Panc1 (cell line): Measurements from ENCODE around the gene DPEP2NB. TPM values are rescaled to one million over a fixed set of nuclear protein-coding genes. Genes with fewer than 3 reads are reported as not detected.

Experiments used
- ATAC-seq: fragments of 200-7000 bp; cut with Tn5 transposase; 2 replicates; pipeline ENCODE4 v1.9.1; 2020; ENCODE audit warnings: mild to moderate bottlenecking, moderate library complexity
- BruUV-seq: library from RNA; stranded (reverse); fragments of 400-500 nt; replicated peaks from 2 replicates; lab custom pipeline; 2021; lab: Mats Ljungman, UMichigan
- CTCF ChIA-PET: fragments of 300-600 bp; sonication (Branson Sonifier 250); formaldehyde crosslinking; loops from one replicate; lab custom pipeline; 2022; ENCODE audit warnings: antibody characterized with exemption; lab: Charles Lee
- POLR2A ChIA-PET: fragments of 300-600 bp; sonication (Branson Sonifier 250); formaldehyde crosslinking; loops from one replicate; lab custom pipeline; 2022; ENCODE audit warnings: antibody characterized with exemption; lab: Charles Lee
- DNase-seq: peaks from one replicate; pipeline ENCODE4 v3.0.0-alpha.2; 2010; ENCODE audit warnings: low read depth, low spot score
- H3K27ac ChIP-seq: 2 replicates; pipeline ENCODE4 v1.5.1; 2011; ENCODE audit warnings: mild to moderate bottlenecking, low read length, inconsistent platforms
- H3K27me3 ChIP-seq: fragments of 200-500 bp; sonication (Bioruptor generic); 2 replicates; pipeline ENCODE4 v1.6.0; 2014; ENCODE audit warnings: low read length, inconsistent platforms; ENCODE audit not compliant: control insufficient read depth, insufficient read depth
- H3K36me3 ChIP-seq: fragments of 200-500 bp; sonication (Bioruptor generic); 2 replicates; pipeline ENCODE4 v1.5.1; 2014; ENCODE audit warnings: inconsistent platforms, mild to moderate bottlenecking, low read length, moderate library complexity; ENCODE audit not compliant: control insufficient read depth, insufficient read depth
- H3K4me1 ChIP-seq: 2 replicates; pipeline ENCODE4 v1.5.1; 2011; ENCODE audit warnings: inconsistent platforms, mild to moderate bottlenecking, low read length, moderate library complexity; ENCODE audit not compliant: control insufficient read depth, insufficient read depth
- H3K4me3 ChIP-seq, 2 experiments: 2 replicates each; pipeline ENCODE4 v1.5.1; 2011 to 2012; ENCODE audit warnings: low read depth in 2 of 2, low read length in 2 of 2, mild to moderate bottlenecking in 2 of 2, inconsistent platforms in 1 of 2, moderate library complexity in 1 of 2
- H3K9me3 ChIP-seq: fragments of 200-500 bp; sonication (Bioruptor generic); 2 replicates; pipeline ENCODE4 v1.5.1; 2014; ENCODE audit warnings: low read depth, mild to moderate bottlenecking, inconsistent platforms, low read length, moderate library complexity; ENCODE audit not compliant: control insufficient read depth, insufficient read depth
- POLR2AphosphoS5 ChIP-seq: IDR thresholded peaks from 2 replicates; pipeline ENCODE4 v1.6.1; 2012; ENCODE audit warnings: mild to moderate bottlenecking, low read depth, low read length, moderate library complexity
- SIN3A ChIP-seq: IDR thresholded peaks from 2 replicates; pipeline ENCODE4 v1.6.1; 2012; ENCODE audit warnings: low read depth, mild to moderate bottlenecking, low read length, moderate library complexity, borderline replicate concordance; ENCODE audit not compliant: insufficient read depth
- TCF7L2 ChIP-seq: IDR thresholded peaks from 2 replicates; pipeline ENCODE4 v1.6.1; 2011; ENCODE audit warnings: mild to moderate bottlenecking, low read depth, low read length, inconsistent platforms
- in situ Hi-C: cut with HindIII; loops from 2 replicates; pipeline ENCODE4 v1.10.0; 2016; ENCODE audit warnings: low sequenced_read_pairs, low pct_unique_long_range_greater_than_20kb
- intact Hi-C: fragments of 100-400 bp; cut with micrococcal nuclease; formaldehyde crosslinking; loops from one replicate; pipeline ENCODE4 v1.10.0; 2022; ENCODE audit not compliant: unreplicated experiment
- total RNA-seq: library from RNA; stranded (reverse); gene quantifications from one replicate; pipeline ENCODE4 v1.2.1, GENCODE V29; 2021; ENCODE audit not compliant: unreplicated experiment
- TF ChIP-seq, protein P1 (sequence below): fragments of 450-650 bp; IDR thresholded peaks from 2 replicates; pipeline ENCODE4 v1.5.1; 2017; ENCODE audit warnings: mild to moderate bottlenecking
- TF ChIP-seq, protein P2 (sequence below), 2 experiments: IDR thresholded peaks; 2 replicates each; pipeline ENCODE4 v1.6.1; 2011 to 2012; ENCODE audit warnings: low read depth in 2 of 2, control low read depth in 1 of 2, low read length in 1 of 2, mild to moderate bottlenecking in 1 of 2, moderate library complexity in 1 of 2; ENCODE audit not compliant: insufficient read depth in 1 of 2

DPEP2NB gene
- total RNA-seq, 1 experiment from 2014 or later, result not detected

DNA sequence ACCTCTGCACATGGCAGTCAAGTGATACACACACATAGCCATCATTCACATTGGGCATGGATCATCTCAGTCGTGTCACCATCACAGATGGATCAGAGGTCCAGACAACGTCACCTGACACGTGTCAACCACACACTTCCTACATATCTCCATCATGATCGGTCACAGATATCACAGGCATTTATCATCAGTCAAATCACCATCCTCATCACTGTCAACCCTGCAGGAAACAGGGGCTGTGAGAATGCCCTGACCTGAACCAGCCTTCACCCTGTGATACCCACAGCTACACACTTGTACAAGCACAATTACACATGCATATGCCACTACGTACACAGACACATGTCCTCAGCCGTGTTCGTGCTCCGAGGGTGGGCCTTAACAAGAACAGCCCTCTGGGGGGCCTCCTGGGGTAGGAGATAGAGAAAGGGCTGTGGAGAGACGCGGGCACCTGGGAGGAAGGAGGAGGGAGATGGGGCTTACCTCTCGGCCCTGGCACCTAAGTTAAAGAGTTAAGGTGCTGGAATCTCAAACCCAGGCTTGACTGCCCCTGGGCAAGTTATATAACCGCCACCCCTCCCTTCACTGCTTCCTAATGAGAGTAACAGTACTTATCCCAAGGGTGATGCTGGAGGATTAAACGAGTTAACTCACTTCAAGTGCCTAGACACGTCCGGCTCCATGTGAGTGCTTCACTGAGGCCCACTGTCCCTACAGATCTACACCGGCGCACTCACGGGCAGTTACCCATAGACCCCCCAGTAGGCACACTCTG is 48.3 kb downstream of the DPEP2NB start (continued):
- TF ChIP-seq TCF7L2, result no peak

DNA sequence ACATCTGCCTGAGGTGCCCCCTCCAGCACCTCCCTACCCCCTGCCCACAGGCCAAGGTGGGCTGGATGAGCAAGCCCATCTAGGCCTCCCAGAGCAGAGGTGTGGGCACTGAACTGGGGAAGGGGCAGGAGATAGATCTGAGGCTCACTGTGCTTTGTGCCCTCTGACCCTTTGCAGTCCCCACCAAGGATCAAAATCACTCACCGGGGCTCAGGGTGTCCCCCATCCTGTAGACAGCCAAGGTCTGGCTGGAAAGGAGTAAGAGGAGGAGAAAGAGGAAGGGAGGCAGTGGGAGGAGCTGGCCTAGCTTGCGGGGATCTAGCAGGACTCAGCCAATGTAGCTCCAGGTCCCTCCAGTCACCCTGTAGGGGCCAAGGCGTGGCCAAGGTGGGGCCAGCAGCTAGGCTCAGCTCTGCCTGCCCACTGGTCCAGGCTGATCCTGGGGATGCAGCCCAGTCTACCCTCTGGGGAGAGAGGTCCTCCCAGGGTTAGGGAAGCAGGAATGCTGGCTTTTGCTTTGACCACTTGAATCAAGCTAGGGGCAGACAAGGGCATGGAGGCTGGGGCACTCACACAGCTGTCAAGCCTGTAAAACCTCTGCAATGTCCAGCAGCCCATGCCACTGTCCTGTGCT is 49.0 kb downstream of the DPEP2NB start:
- ChIA-PET CTCF (no interaction called here), POLR2A (interaction anchor here (0.6 kb wide), 1 partner anchor 308 kb away, joined by 19 read pairs; no protein-coding TSS in a partner anchor)
- intact Hi-C loops (no loop called here), in situ Hi-C loops (no loop called here)
- H3K36me3 ChIP-seq, result no peaks in the 10 kb centered on the region
- peaks cover 15% of the 10 kb centered on the region for H3K4me1 ChIP-seq
- BruUV-seq, result no TSS peak
- no peaks in the 10 kb centered on the region for H3K27me3 ChIP-seq
- peak overlapping the region; percentile 88; the same call in 1 of the 2 replicates for H3K27ac ChIP-seq
- no peak for DNase-seq
- TF ChIP-seq POLR2AphosphoS5, result no peak
- TF ChIP-seq TCF7L2, result no peak
- TF ChIP-seq, protein P1, sequence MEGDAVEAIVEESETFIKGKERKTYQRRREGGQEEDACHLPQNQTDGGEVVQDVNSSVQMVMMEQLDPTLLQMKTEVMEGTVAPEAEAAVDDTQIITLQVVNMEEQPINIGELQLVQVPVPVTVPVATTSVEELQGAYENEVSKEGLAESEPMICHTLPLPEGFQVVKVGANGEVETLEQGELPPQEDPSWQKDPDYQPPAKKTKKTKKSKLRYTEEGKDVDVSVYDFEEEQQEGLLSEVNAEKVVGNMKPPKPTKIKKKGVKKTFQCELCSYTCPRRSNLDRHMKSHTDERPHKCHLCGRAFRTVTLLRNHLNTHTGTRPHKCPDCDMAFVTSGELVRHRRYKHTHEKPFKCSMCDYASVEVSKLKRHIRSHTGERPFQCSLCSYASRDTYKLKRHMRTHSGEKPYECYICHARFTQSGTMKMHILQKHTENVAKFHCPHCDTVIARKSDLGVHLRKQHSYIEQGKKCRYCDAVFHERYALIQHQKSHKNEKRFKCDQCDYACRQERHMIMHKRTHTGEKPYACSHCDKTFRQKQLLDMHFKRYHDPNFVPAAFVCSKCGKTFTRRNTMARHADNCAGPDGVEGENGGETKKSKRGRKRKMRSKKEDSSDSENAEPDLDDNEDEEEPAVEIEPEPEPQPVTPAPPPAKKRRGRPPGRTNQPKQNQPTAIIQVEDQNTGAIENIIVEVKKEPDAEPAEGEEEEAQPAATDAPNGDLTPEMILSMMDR, result no peak
- TF ChIP-seq, protein P2, sequence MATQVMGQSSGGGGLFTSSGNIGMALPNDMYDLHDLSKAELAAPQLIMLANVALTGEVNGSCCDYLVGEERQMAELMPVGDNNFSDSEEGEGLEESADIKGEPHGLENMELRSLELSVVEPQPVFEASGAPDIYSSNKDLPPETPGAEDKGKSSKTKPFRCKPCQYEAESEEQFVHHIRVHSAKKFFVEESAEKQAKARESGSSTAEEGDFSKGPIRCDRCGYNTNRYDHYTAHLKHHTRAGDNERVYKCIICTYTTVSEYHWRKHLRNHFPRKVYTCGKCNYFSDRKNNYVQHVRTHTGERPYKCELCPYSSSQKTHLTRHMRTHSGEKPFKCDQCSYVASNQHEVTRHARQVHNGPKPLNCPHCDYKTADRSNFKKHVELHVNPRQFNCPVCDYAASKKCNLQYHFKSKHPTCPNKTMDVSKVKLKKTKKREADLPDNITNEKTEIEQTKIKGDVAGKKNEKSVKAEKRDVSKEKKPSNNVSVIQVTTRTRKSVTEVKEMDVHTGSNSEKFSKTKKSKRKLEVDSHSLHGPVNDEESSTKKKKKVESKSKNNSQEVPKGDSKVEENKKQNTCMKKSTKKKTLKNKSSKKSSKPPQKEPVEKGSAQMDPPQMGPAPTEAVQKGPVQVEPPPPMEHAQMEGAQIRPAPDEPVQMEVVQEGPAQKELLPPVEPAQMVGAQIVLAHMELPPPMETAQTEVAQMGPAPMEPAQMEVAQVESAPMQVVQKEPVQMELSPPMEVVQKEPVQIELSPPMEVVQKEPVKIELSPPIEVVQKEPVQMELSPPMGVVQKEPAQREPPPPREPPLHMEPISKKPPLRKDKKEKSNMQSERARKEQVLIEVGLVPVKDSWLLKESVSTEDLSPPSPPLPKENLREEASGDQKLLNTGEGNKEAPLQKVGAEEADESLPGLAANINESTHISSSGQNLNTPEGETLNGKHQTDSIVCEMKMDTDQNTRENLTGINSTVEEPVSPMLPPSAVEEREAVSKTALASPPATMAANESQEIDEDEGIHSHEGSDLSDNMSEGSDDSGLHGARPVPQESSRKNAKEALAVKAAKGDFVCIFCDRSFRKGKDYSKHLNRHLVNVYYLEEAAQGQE (IDR thresholded peaks at IDR 0.05; ENCODE audit: insufficient read depth in 1 of 2, low read depth in 2 of 2, low read length in 1 of 2), result no peak
- no peak for TF ChIP-seq SIN3A
- H3K4me3 ChIP-seq, result peak overlapping the region; percentile 69 to 85
- ATAC-seq, result no peak
- H3K9me3 ChIP-seq, result no peaks in the 10 kb centered on the region

DNA sequence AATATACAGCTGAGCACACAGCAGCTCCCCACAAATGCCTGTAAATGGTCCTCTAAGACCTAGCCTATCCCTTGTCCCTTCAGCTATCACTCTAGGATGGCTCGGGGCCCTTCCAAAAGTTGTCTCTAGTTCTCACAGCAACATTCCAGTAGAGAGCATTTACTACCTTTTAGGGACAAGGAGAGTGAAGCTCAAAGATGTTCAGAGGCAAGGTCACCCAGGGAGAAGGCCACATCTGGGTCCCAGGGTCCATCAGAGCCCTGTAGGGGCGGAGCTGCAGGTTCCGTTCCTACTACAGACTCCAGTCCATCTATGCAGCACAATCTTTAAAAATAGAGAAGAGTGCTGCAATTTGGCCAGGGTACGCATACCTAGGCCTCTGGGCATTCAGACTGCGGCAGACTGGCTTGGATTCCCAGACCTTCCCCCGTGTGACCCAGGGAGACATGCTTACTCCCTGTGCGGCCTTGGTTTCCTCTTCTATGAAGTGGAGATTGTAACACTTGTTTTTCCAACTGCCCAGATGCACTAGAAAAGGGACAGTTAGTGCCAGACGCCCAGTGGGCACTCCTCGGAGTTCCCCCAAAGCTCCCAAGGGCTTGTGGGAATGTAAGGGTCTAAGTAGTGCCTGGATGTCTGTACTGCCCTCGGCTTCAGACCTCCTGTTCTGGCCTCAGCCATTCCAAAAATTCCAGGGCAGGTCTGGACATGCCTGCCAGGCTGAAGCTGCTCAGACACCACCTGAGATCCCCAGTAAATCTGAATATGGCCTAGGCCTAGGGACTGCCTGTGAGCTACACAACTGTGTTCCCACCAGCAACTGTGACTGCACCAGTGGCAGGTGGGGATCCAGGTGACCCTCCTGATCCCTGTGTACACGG is 49.8 kb downstream of the DPEP2NB start:
- Histone ChIP-seq H3K27ac (no peak overlapping the region), H3K27me3 (no peaks in the 10 kb centered on the region), H3K9me3 (no peaks in the 10 kb centered on the region), H3K4me3 (no peak overlapping the region), H3K36me3 (no peaks in the 10 kb centered on the region), H3K4me1 (peaks cover 15% of the 10 kb centered on the region)
- in situ Hi-C loops, result no loop called here
- DNase-seq (no peak), ATAC-seq (no peak)
- no TSS peak for BruUV-seq
- TF ChIP-seq, protein P1, result no peak
- TF ChIP-seq POLR2AphosphoS5 (no peak), TCF7L2 (no peak), SIN3A (no peak)
- TF ChIP-seq, protein P2 (IDR thresholded peaks at IDR 0.05; ENCODE audit: insufficient read depth in 1 of 2, low read depth in 2 of 2, low read length in 1 of 2), result no peak
- CTCF ChIA-PET, result interaction anchor here (0.6 kb wide), 1 partner anchor 284 kb away, joined by 5 read pairs; no protein-coding TSS in a partner anchor
- intact Hi-C loops, result no loop called here
- POLR2A ChIA-PET, result interaction anchor here (0.6 kb wide), 1 partner anchor 309 kb away, joined by 19 read pairs; no protein-coding TSS in a partner anchor
